GM10248 (cell line): ENCODE measurements around the gene USP50.
"Not testable (repeated sequence)": the region's sequence is repeated elsewhere in the genome, so short reads cannot be mapped to it uniquely, and the experiment has no call there.

Experiments used
- CTCF ChIA-PET: fragments of 300-600 bp; sonication (Branson Sonifier 250); formaldehyde crosslinking; extraction: SDS; loops from one replicate; lab custom pipeline; 2021; ENCODE audit warnings: antibody characterized with exemption; lab: Yijun Ruan, JAX
- POLR2A ChIA-PET: fragments of 350-650 bp; sonication (Branson Sonifier 250); formaldehyde crosslinking; extraction: SDS; loops from one replicate; lab custom pipeline; 2020; ENCODE audit warnings: antibody characterized with exemption; lab: Yijun Ruan, JAX
- DNase-seq: peaks from one replicate; pipeline ENCODE4 v3.0.0; 2012; ENCODE audit errors: extremely low spot score
- CTCF ChIP-seq: IDR thresholded peaks from 2 replicates; pipeline ENCODE4 v1.5.1; 2012; ENCODE audit warnings: mild to moderate bottlenecking, low read depth; ENCODE audit errors: extremely low read depth, missing control alignments, control extremely low read depth

The USP50 gene

GRCh38 chr15:50519740-50520425 is 26.6 kb downstream of the USP50 start:
- DNase-seq: no peak
- POLR2A ChIA-PET: no interaction called here
- TF ChIP-seq CTCF: no peak
- CTCF ChIA-PET: no interaction called here

- ChIA-PET POLR2A (no interaction called here), CTCF (no interaction called here)
- no peak for DNase-seq
- no peak for TF ChIP-seq CTCF
Measured at GRCh38 chr15:50513001-50513400, 33.5 kb downstream of the USP50 start.

GRCh38 chr15:50506121-50506520 is 40.3 kb downstream of the USP50 start:
- no peak for DNase-seq
- ChIA-PET POLR2A (interaction anchor here (0.7 kb wide), 1 partner anchor 1606 kb away, joined by 5 read pairs; no protein-coding TSS in a partner anchor), CTCF (interaction anchor here (1.3 kb wide), 1 partner anchor 29 kb away, joined by 3 read pairs; no protein-coding TSS in a partner anchor)
- TF ChIP-seq CTCF: no peak

GRCh38 chr15:50505656-50506055 is 40.8 kb downstream of the USP50 start:
- POLR2A ChIA-PET, DNase-seq: not testable (repeated sequence)
- CTCF ChIA-PET: interaction anchor here (1.3 kb wide), 1 partner anchor 29 kb away, joined by 3 read pairs; no protein-coding TSS in a partner anchor

- no peak for TF ChIP-seq CTCF
- ChIA-PET POLR2A (no interaction called here), CTCF (no interaction called here)
- DNase-seq: no peak
Measured at GRCh38 chr15:50503144-50503543, 43.3 kb downstream of the USP50 start.

GRCh38 chr15:50501815-50502214 is 44.7 kb downstream of the USP50 start:
- ChIA-PET CTCF (no interaction called here), POLR2A (no interaction called here)
- DNase-seq: no peak
- no peak for TF ChIP-seq CTCF

GRCh38 chr15:50500352-50500751 is 46.1 kb downstream of the USP50 start:
- POLR2A ChIA-PET: no interaction called here
- DNase-seq: no peak
- no peak for TF ChIP-seq CTCF
- CTCF ChIA-PET: interaction anchor here (1.2 kb wide), 1 partner anchor 51 kb away, joined by 3 read pairs; no protein-coding TSS in a partner anchor
